IPS DF 6.9 (cell line): ENCODE data around the gene SPTB.
"Not testable (repeated sequence)": the region's sequence is repeated elsewhere in the genome, so short reads cannot be mapped to it uniquely, and the experiment has no call there.

ENCODE experiments used
- DNase-seq: peaks from one replicate; pipeline ENCODE4 v3.0.0-alpha.2; 2013; ENCODE audit warnings: low read depth, low spot score
- H3K27ac ChIP-seq: one replicate; pipeline ENCODE4 v1.5.1; 2013; ENCODE audit warnings: low read length, control low read depth
- H3K27me3 ChIP-seq: 2 replicates; pipeline ENCODE4 v1.6.1; 2013; ENCODE audit warnings: mild to moderate bottlenecking, low read length; ENCODE audit not compliant: control insufficient read depth, insufficient read depth
- H3K36me3 ChIP-seq: 2 replicates; pipeline ENCODE4 v1.6.1; 2013; ENCODE audit warnings: low read length; ENCODE audit not compliant: control insufficient read depth, insufficient read depth
- H3K4me1 ChIP-seq: 2 replicates; pipeline ENCODE4 v1.6.1; 2013; ENCODE audit warnings: low read length; ENCODE audit not compliant: control insufficient read depth, insufficient read depth
- H3K4me3 ChIP-seq: 2 replicates; pipeline ENCODE4 v1.5.1; 2013; ENCODE audit warnings: mild to moderate bottlenecking, low read length
- H3K9me3 ChIP-seq: 2 replicates; pipeline ENCODE4 v1.6.1; 2013; ENCODE audit warnings: low read length, inconsistent platforms; ENCODE audit not compliant: control insufficient read depth, insufficient read depth
- WGBS: extraction: QIAGEN DNeasy Blood & Tissue Kit; methylation state at CpG from one replicate; pipeline ENCODE4 v1.1.7; 2013; ENCODE audit warnings: mixed read lengths, missing lambda C conversion rate; ENCODE audit not compliant: insufficient read length, insufficient coverage; 5-methylcytosine and 5-hydroxymethylcytosine counted together

Gene SPTB

DNA sequence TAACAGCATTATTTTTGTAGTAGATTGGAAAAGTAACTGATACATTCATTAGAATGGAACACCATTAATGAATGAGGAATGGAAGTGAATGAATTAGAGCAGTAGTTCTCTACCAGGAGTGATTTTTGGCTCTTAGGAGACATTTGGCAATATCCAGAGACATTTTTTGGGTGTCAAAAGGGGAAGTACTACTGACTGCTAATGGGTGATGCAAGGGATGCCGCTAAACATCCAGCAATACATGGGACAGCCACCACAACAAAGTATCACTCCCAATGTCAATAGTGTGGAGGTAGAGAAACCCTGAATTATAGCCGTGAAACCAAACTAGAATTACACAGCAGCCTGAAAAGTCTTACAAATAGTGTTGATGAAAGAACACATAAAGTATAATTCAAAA, 36.1 kb upstream of the SPTB start:
- no CpG with 5 or more reads among the region's 2 CpGs for WGBS
- H3K27ac ChIP-seq = no peak overlapping the region
- DNase-seq = no peak
- H3K9me3 ChIP-seq = no peaks in the 10 kb centered on the region
- no peaks in the 10 kb centered on the region for H3K4me1 ChIP-seq
- H3K4me3 ChIP-seq = no peak overlapping the region
- no peaks in the 10 kb centered on the region for H3K27me3 ChIP-seq
- no peaks in the 10 kb centered on the region for H3K36me3 ChIP-seq

DNA sequence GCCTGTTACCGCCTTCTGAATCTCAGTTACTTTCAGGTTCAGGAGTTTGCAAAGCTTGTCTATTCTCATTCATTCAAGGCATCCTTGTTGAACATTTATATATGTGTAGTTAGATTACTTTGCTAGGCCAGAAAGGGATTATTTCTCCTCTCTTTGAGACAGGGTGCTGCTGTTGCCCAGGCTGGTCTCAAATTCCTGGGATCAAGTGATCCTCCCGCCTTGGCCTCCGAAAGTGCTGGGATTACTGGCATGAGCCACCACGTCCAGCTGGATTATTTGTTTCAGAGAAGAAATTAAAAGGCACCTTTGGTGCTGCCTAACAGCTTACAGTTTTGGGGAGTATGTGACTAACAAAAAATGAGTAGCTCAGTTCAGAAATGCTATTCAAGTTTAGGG, 35.3 kb upstream of the SPTB start:
- Histone ChIP-seq H3K27me3 (no peaks in the 10 kb centered on the region), H3K36me3 (no peaks in the 10 kb centered on the region), H3K9me3 (no peaks in the 10 kb centered on the region), H3K27ac (no peak overlapping the region), H3K4me3 (peak overlapping the region; percentile 87; the same call in 1 of the 2 replicates), H3K4me1 (no peaks in the 10 kb centered on the region)
- no CpG with 5 or more reads among the region's 4 CpGs for WGBS
- DNase-seq = no peak

DNA sequence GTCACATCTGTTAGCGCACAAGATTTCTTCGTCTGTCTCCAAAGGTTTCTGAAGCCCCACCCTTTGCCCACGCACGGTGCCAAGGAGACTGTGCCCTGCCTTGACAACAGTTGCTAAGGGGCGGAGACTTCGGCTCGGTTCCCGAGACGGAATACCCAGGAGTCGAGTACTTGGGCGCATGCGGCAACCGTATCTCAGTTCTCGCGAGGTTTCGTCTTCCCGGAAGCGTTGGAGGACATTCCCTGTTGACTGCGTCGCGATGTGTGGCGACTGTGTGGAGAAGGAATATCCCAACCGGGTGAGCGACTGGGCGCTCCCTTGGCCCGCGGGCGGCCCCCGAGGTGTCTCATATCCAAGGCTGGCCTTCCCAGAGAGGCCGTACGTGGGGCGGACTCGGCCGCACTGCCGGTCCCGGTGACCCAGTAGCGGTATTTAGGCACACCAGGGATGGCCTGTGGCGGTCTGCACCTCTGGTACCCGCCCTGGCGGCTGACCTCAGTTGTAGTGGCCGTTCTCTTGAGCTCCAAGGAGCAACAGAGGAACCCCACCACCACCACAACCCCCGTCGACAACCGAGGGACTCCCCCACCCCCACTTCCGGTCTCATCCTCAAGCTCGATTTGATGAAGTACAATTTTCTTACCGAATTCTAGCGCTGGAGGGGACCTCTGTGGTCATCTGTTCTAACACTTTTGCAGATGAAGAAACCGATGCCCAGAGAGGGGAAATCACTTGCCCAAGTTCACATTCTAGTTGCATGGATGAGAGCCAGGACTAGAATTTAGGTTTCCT, 34.7 kb upstream of the SPTB start, which contains the start of gene CHURC1:
Gene CHURC1 (plus strand): TSS at position 219 of the 792 bp plus-strand sequence. CDS start 41 bp downstream, at position 260.
- no peaks in the 10 kb centered on the region for H3K36me3 ChIP-seq
- DNase-seq = peak; percentile 98
- H3K27me3 ChIP-seq = no peaks in the 10 kb centered on the region
- WGBS = no CpG with 5 or more reads among the region's 49 CpGs
- H3K27ac ChIP-seq = no peak within 1 kb of the TSS
- H3K4me1 ChIP-seq = no peaks in the 10 kb centered on the region
- peak within 1 kb of the TSS; percentile 87 for H3K4me3 ChIP-seq
- H3K9me3 ChIP-seq = no peaks in the 10 kb centered on the region

DNA sequence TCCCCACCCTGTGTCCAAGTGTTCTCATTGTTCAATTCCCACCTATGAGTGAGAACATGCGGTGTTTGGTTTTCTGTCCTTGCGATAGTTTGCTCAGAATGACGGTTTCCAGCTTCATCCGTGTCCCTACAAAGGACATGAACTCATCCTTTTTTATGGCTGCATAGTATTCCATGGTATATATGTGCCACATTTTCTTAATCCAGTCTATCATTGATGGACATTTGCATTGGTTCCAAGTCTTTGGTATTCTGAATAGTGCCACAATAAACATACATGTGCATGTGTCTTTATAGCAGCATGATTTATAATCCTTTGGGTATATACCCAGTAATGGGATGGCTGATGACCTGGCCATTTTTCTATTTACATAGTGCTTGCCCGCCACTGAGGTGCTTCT, 33.8 kb upstream of the SPTB start:
- not testable (repeated sequence) for H3K27me3 ChIP-seq, H3K9me3 ChIP-seq, DNase-seq, H3K4me1 ChIP-seq, H3K4me3 ChIP-seq, H3K36me3 ChIP-seq, H3K27ac ChIP-seq
- WGBS = no CpG with 5 or more reads among the region's 5 CpGs

DNA sequence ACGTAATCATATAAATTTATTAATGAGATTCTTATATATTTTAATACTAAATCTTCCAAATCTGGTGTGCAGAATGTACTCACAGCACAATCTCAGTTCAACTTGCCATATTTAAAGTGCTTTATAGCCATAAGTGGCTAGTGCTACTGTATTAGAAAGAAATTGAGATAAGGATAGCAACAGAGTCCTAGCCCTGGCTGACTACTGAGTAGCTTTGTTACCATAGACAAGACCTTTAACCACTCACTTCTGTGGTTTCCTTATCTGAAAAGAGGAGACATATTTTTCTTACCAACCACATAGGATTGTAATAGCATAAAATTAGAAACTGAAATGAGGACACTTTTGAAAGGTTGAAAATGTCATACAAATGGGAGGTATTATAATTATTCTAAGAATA, 32.6 kb upstream of the SPTB start:
- Histone ChIP-seq H3K4me1 (no peaks in the 10 kb centered on the region), H3K36me3 (no peaks in the 10 kb centered on the region), H3K4me3 (no peak overlapping the region), H3K9me3 (no peaks in the 10 kb centered on the region), H3K27ac (no peak overlapping the region), H3K27me3 (no peaks in the 10 kb centered on the region)
- no CpG with 5 or more reads among the region's 1 CpG for WGBS
- DNase-seq = no peak

DNA sequence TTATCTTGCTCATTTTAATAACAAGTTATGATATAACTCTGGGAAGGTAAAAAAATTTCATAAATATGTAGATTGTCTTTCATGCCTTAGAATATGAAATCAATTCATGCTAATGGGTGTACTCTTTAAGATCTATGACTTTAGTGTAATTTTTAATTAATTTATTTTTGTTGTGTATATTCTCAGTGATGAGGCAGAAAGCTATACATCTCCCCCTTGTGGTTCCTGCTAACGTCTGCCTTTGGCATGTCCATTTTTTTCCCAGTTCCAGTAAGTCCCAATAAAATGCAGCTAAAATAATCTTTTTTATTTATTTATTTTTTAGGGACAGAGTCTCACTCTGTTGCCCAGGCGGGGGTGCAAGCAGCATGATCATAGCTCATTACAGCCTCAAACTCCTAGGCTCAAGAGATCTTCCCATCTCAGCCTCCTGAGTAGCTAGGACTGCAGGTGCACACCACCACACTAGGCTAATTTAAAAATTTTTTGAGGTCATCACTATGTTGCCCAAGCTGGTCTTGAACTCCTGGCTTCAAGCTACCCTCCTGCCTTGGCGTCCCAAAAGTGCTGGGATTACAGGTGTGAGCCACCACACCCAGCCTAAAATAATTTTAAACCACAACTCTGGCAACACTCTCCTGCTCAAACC, 31.3 kb upstream of the SPTB start:
- DNase-seq = no peak

DNA sequence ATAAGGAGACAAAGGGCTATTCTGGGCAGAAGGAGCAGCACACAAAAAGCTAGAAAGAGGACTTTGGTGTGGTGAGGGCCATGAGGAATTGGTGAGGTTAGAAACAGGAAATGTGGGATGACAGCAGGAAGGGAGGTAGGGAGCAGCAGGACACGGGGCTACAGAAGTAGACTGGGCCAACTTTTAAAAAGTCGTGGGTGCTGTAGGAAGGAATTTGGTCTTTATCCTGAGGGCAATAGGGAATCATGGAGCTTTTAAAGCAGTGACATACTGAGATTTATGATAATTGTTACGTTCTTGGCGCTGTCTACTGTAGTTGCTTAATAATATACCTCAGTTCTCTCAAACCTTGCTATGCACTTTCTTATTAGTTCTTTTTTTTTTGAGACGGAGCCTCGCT, 26.3 kb upstream of the SPTB start:
- no CpG with 5 or more reads among the region's 6 CpGs for WGBS
- no peak for DNase-seq

More for the DNA sequence above, 31.3 kb upstream of the SPTB start:
- Histone ChIP-seq H3K36me3 (no peaks in the 10 kb centered on the region), H3K27me3 (no peaks in the 10 kb centered on the region), H3K4me1 (no peaks in the 10 kb centered on the region), H3K9me3 (no peaks in the 10 kb centered on the region), H3K27ac (no peak overlapping the region), H3K4me3 (no peak overlapping the region)
- no CpG with 5 or more reads among the region's 3 CpGs for WGBS

DNA sequence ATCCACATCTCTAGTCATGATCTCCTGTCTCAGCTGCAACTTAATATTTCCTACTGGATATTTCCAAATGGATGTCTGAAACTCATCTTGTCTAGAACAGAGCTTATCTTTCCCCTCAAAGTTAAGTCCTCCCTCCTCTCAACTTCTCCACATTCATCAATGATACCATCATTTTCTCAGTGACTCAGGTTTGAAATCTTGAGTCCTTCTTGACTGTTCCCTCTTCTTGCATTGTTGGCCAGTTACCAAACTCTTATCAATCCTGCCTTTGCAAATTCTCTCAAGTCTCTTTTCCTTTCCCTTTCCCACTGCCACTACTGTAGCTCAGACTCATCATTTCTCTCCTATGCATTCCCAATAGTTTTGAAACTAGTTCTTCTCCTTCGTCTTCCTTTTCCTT, 20.3 kb upstream of the SPTB start:
- H3K27me3 ChIP-seq = no peaks in the 10 kb centered on the region
- no CpG with 5 or more reads among the region's 1 CpG for WGBS
- DNase-seq = no peak

More for the DNA sequence above, 26.3 kb upstream of the SPTB start:
- H3K4me3 ChIP-seq = no peak overlapping the region
- H3K27ac ChIP-seq = no peak overlapping the region
- no peaks in the 10 kb centered on the region for H3K36me3 ChIP-seq
- no peaks in the 10 kb centered on the region for H3K4me1 ChIP-seq
- no peaks in the 10 kb centered on the region for H3K27me3 ChIP-seq
- H3K9me3 ChIP-seq = no peaks in the 10 kb centered on the region

DNA sequence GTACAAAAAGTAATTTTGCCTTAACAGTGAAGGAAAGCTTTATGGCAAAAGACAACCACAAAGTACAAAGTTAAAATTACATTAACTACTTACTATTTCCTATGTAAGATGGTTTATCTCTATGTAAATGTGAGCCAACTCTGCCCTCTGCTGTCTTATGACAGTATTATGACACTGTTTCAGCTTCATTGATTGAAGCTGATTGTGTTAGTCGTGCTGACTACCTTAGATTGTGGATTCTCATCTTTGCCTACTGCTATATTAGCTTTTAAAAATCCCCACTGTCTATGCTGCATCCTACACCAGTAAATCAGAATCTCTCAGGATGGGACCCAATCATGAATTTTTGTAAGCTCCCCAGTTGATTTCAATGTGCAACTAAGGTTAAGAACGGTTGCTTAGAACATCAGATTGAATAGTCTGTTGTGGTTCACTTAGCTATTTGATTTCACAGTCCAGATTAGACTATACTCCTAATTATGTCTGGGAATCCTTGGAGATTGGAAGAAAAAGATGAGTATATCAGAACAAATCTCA, 12.2 kb upstream of the SPTB start:
- no peaks in the 10 kb centered on the region for H3K9me3 ChIP-seq
- no peak for DNase-seq
- no peak overlapping the region for H3K4me3 ChIP-seq
- H3K27ac ChIP-seq = no peak overlapping the region
- no peaks in the 10 kb centered on the region for H3K27me3 ChIP-seq
- no CpG with 5 or more reads among the region's 2 CpGs for WGBS
- H3K36me3 ChIP-seq = no peaks in the 10 kb centered on the region
- no peaks in the 10 kb centered on the region for H3K4me1 ChIP-seq

More for the DNA sequence above, 20.3 kb upstream of the SPTB start:
- Histone ChIP-seq H3K4me1 (no peaks in the 10 kb centered on the region), H3K27ac (no peak overlapping the region), H3K9me3 (no peaks in the 10 kb centered on the region), H3K36me3 (no peaks in the 10 kb centered on the region), H3K4me3 (no peak overlapping the region)

DNA sequence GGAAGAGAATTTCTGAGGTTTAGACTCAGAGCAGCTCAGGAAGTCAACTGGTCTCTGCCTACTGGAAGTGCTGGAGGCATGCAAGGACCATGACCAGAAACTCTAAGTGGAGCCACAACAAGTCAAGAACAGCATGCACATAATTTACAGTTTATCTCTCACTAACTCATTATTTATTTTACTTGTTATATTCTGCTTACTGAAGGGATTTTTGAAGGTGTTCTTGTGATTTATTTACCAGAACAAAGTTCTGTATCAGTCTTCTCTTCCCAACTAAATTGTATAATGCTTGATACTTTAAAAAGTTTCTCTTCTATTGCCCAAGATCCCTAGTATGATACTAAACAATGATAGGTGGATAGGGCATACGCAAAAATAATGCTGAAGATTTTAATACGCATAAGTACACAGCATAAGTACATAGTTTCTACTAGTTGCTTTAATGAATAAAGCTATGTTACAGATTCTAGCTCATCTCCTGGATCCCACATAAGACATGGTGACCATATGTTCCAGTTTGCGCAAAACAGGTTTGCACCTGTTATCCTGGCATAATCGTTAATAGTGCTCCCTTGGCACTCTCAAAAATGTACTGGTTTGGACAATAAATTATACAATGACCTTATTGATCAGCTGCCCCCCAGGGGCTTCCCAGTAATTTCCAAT, 11.6 kb upstream of the SPTB start:
- Histone ChIP-seq H3K4me1 (no peaks in the 10 kb centered on the region), H3K27ac (no peak overlapping the region), H3K9me3 (no peaks in the 10 kb centered on the region), H3K4me3 (no peak overlapping the region), H3K27me3 (no peaks in the 10 kb centered on the region), H3K36me3 (no peaks in the 10 kb centered on the region)
- WGBS = no CpG with 5 or more reads among the region's 4 CpGs
- DNase-seq = no peak
